D721Med (cell line): Measurements from ENCODE around the gene ARMH3.

Experiments used
- DNase-seq: peaks from one replicate; pipeline ENCODE4 v3.0.0; 2011; ENCODE audit warnings: low spot score; ENCODE audit not compliant: insufficient read length
- FAIRE-seq: peaks from 2 replicates; lab custom pipeline; 2011; peaks lifted over from hg19 to GRCh38; lab: Jason Lieb, UNC
- TF ChIP-seq, protein P1 (sequence below): IDR thresholded peaks from 2 replicates; pipeline ENCODE4 v1.5.1; 2012; ENCODE audit warnings: mild to moderate bottlenecking, control low read depth; ENCODE audit not compliant: insufficient read depth; ENCODE audit errors: missing control alignments

ARMH3 gene

DNA sequence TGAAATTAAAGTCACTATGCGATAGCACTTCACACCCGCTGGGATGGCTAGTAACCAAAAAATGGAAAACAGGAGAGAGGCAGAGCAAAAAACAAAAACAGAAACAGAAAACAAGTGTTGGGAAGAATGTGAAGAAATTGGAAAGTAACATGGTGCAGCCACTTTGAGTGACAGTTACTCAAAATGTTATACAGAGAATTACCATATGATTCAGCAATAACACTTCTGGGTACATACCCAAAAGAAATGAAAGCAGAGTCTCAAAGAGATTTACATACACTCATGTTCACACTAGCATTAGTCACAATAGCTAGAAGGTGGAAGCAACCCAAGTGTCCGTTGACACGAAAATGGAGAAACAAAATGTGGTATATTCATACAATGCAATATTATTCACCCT, 123.8 kb downstream of the ARMH3 start:
- DNase-seq (no peak), FAIRE-seq (no peak)
- TF ChIP-seq, protein P1, sequence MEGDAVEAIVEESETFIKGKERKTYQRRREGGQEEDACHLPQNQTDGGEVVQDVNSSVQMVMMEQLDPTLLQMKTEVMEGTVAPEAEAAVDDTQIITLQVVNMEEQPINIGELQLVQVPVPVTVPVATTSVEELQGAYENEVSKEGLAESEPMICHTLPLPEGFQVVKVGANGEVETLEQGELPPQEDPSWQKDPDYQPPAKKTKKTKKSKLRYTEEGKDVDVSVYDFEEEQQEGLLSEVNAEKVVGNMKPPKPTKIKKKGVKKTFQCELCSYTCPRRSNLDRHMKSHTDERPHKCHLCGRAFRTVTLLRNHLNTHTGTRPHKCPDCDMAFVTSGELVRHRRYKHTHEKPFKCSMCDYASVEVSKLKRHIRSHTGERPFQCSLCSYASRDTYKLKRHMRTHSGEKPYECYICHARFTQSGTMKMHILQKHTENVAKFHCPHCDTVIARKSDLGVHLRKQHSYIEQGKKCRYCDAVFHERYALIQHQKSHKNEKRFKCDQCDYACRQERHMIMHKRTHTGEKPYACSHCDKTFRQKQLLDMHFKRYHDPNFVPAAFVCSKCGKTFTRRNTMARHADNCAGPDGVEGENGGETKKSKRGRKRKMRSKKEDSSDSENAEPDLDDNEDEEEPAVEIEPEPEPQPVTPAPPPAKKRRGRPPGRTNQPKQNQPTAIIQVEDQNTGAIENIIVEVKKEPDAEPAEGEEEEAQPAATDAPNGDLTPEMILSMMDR, result no peak

DNA sequence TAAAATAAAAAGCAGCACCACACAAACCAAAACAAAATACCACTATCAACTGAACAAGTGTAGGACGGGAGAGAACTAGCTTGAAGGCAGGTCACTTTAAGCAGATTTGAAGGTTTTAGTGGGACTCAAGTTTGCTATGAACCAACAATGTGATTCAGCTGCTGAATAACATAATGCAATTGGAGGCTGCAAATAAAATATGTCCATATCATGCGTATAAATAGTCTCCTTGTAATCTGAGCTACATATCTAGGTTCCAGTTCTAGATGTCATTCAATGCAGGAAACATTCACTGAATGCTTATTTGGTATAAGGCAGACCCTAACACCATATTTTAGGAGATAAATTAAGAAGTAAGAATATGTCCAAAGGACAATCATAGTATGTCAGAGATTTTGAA, 130.9 kb downstream of the ARMH3 start:
- DNase-seq (no peak), FAIRE-seq (no peak)
- TF ChIP-seq, protein P1, result no peak

DNA sequence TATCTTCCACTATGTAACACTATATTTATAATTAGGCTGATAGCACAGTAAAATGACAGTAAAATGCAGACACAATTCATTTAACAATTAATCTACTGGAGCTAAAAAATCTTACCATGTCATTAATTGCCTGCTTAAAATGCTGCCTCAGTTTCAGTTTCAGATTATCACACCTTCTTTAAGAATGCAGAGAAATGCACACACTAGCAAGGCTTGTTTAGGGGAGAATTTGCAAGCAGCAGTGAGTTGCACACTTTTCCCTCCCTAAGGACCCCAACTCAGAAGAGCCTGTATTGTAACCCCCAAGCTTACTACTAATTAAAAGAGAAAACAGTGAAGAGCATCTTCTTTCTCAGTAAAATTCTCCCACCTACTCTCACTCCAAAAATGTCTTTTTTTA, 132.7 kb downstream of the ARMH3 start:
- TF ChIP-seq, protein P1, result no peak
- FAIRE-seq (no peak), DNase-seq (no peak)

DNA sequence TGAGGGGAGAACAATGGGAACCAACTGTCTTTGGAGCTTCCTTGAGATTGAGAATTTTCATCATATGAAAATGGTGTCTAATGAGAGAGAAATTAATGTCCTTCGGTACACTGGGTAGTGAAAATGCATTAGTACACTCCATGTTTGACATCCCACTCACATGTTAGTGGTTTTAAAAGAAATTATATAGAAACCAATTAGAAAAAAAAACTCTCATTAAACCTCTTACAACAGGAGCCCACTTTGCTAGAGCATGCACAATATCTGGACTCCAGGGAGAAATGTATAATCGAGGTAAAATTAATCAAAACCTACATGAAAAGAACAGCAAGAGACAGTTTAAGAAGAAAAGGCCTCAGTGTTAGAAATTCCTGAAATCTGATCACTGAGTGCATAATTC, 133.1 kb downstream of the ARMH3 start:
- DNase-seq (no peak), FAIRE-seq (no peak)
- TF ChIP-seq, protein P1, result no peak

DNA sequence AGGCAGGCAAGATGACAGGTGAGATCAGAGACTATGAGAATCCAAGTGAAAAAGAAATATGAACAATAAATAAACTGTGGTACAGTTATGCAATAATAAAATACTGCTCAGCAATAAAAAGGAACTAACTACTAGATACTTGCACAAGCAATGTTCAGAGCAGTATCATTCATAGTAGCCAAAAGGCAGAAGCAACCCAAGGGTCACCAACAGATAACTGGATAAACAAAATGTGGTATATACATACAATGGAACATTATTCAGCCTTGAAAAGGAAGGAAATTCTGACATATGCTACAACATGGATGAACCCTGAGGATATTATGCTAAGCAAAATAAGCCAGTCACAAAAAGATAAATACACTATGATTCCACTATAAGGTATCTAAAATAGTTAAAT, 135.4 kb downstream of the ARMH3 start:
- TF ChIP-seq, protein P1, result no peak
- FAIRE-seq, result no peak
- no peak for DNase-seq

DNA sequence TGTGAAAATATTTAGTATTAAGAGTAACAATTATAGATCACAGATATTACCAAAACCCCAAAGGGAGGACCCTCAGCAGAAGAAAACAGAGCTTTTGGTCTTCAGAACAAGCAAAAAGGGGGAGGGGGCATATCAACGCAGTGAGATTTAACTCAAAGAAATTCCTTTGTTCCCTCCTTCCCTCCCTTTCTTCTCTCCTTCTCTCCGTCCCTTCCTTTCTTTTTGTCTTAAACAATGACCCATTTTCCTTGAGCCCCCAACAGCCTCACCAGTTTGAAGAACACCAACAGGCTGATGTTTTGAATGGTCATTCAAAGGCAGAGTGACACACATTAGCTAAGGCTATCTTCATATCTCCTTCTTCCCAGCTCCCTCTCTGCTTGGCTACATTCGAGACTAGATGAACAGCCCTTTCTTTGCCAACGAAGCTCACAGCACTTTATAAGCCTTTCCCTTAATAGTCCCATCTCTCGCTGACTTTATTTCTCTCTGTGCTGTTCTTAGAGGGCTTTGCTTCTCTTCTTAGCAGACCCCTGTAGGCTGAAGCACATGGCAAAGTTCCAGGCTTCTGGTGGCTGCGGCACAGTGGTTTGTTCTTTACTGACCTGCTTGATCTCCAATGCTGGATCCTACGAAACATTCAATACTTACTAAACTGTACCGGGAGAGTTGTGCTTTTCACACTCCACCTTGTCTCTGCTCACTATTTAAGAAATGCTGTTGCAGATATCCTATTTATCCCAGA, 136.8 kb downstream of the ARMH3 start:
- TF ChIP-seq, protein P1, result no peak
- FAIRE-seq, result no peak
- no peak for DNase-seq

DNA sequence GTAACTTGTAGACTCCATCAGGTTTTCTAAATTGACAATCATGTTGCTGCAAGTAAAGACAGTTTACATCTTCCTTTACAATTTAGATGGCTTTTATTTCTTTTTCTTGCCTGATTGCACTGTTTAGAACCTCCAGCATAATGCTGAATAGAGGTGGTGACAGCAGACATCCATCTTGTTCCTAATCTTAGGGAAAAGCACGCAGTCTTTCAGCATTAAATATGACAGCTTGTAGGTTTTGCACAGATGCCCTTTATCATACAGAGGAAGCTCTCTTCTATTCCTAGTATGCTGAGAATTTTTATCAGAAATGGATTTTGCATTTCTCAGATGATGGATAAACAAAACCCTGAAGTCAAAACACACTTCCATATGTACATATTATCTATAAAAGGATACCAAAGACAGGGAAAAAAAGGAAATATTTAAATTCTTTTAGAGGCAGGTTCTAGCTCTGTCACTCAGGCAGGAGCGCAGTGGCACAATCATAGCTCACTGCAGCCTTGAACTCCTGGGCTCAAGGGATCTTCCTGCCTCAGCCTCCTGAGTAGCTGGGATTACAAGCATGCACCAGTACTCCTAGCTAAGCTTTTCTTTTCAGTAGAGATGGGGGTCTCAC, 143.3 kb downstream of the ARMH3 start:
- no peak for DNase-seq
- no peak for FAIRE-seq
- TF ChIP-seq, protein P1, result no peak
